Left kidney (tissue), 2 donors: ENCODE results near the gene CSMD2. TPM values are rescaled to one million over a fixed set of nuclear protein-coding genes. Genes with fewer than 3 reads are reported as not detected.

Source experiments
- DNase-seq: peaks from one replicate; pipeline ENCODE4 v3.0.0-alpha.2; 2013
- polyA plus RNA-seq: library from polyadenylated mRNA; unstranded; fragments of 120-200 nt; gene quantifications from one replicate; pipeline ENCODE4 v1.2.1, GENCODE V29; 2013; ENCODE audit not compliant: insufficient read length

The CSMD2 gene
- polyA plus RNA-seq, 1 donor, result 1.2 TPM

DNA sequence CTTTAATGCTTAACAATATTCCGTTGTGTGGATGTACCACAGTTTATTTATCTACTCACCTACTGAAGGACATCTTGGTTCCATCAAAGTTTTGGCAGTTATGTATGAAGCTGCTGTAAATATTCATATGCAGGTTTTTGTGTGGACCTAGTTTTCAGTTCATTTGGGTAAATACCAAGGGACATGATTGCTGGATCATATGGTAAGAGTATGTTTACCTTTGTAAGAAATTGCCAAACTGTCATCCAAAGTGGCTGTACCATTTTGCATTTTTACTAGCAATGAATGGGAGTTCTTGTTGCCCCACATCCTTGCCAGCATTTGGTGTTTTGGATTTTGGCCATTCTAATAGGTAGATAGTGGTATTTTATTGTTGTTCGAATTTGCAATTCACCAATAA is 682.6 kb downstream of the CSMD2 start:
- DNase-seq, result no peak

DNA sequence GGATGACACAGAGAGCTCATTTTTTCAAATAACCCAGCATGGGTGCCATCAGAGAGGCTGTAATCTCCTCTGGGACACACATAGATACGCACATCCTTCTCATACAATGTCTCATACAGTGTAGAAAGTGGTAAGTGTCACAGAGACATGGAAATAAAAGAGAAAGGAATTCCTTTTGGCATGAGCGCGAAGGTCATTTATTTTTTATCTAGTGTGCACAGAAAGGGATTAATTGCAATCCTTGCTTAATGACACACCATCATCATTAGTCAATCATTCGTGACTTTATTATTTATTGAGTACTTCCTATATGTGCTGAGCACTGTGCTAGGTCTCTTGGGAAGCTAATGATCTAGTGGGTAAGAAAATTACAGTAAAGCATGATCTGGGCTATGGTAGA is 687.6 kb downstream of the CSMD2 start:
- DNase-seq, result no peak

DNA sequence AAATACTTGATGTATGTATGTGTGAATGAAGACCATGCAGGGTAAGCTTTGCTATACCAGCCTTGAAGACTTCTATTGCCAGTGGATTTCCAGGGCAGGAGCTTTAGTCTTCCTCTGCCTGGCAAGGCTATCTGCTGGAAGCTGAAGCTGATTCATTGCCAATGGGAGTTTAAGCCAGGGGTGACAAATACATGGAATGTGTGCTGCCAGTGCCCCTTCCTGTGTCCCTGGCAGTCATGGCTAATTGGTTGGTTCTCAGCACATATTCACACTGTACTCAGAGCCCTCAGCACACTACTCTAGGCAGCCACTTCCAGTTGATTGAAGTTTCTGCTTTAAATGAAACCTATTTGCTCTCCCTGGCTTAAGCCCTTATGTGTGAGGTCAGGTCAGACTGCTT is 691.1 kb downstream of the CSMD2 start:
- DNase-seq, result no peak

DNA sequence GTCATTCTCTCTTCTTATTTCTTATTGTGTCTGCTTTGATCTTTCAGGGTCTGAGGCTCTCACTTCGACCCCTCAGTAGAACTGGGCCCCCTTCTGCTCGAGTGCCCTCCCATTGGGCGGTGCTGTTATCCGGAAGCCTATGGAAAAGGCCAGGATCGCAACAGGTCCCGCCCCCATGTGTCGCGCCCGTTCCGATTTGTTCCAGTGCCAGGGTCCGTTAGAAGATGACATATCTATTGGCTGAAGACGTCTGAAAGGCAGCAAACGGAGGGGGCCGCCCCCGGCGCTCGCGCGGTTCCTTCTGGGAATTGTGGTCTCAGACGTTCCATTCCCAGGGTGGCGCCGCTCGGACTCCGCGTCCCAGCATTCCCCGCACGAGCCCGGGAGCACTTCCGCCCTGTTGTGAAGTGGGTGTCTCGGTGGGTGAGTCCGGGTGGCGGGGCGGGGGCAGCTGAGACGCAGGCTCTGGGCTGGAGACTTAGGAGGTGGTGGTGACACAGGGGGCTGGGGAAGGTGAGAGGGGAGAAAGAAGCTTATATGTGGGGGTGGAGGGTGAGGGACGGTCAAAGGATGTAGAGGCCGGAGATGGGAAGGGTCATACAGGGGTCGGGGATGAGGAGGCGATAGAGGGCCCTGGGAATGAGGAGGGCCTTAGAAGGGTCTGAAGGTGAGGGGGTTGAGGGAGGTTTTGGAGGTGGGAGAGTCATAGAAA is 692.6 kb downstream of the CSMD2 start, which contains the start of gene ZSCAN20:
Gene ZSCAN20, plus strand, starts transcription at position 377 of the 712 bp plus-strand sequence. CDS start 6,644 bp downstream, outside the sequence.
- DNase-seq, result peak; percentile 98

DNA sequence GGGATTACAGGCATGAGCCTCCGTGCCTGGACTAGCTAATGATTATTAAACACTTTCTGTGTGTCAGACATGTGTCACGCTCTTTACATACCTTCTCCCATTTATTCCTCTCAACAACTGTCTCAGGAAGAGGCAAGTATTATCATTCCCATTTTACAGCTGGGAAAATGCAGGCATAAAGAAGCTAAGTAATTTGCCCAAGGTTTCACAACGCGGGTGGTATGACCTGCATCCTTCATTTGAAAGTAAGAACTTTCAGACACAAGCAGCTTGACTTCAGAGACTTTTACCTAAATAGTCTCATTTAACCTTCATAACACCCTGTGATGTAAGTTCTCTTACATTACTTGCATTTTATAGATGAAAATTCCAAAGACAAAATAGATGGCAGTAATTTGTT is 693.6 kb downstream of the CSMD2 start:
- no peak for DNase-seq

DNA sequence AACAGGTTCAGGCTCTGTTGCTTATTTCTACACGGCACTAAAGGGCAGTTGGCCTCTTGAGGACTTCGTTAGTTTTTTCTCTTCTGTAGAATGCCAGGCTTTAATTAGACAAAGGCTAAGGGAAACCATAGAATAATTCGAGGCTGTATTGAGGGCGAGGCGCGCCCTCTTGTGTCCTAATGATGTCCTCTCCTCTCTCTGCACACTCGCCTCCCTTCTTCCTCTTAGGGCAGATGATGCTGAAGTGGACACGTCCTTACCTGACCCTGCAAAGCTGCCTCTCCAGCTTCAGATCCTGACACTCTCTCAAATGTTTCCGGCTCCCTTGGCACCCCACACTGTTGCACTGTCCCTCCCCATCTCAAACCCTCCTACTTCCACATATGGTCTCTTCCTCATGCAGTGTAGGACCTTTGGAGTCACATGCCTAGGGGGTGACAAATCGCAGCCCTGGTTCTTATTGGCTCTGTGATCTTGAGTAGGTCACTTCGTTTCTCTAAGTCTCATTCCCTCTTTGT is 694.5 kb downstream of the CSMD2 start:
- DNase-seq, result peak; percentile 85

DNA sequence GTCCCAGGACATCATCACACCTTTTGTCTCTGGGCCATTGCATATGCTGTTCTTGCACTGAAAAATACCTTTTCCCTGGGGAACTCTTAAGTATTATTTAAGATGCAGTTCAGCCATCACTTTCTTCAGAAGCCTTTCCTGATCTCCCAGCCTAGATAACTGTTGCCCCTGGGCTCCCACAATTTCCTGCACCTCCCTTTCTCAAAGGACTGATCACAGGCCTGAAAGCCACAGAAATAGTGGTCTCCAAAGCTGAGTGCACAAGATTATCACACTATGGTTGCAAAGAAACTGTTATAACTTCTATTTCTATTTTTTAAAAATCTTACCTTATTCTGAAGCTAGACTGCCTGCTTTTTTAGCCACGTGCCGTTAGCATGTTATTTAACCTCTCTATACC is 695.3 kb downstream of the CSMD2 start:
- DNase-seq, result no peak

DNA sequence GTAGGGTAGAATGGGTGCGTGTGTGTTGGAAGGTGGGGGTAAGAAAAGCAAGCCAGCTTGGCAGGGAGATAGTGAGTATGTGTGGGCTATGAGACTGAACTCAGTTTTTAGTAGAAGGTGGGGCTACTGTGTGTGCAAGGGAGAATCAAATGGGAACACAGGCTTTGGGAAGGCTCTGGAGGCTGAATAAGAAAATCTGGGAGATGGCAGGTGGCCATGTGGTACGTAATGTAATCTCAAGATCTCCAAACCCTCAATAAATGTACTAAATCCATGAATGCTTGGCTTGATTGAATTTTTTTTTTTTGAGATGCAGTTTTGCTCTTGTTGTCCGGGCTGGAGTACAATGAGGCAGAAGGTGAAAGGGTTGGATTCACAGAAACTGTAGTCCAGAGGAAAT is 696.1 kb downstream of the CSMD2 start:
- no peak for DNase-seq

DNA sequence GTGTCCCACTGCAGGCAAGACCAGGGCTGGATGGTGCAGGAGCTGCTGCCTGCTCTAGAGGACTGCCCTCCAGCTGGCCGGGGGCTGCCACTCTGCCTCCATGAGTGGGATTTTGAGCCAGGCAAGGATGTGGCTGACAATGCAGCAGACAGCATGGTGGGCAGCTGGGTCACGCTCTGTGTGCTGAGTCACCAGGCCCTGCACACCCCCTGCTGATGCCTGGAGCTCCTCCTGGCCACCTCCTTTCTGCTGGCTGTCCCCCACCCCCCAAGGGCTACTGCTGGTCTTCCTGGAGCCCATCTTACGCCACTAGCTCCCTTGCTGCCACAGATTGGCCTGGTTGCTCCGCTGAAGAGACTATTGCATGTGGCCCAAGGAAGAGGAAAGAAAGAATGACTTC is 696.5 kb downstream of the CSMD2 start:
- DNase-seq, result no peak

DNA sequence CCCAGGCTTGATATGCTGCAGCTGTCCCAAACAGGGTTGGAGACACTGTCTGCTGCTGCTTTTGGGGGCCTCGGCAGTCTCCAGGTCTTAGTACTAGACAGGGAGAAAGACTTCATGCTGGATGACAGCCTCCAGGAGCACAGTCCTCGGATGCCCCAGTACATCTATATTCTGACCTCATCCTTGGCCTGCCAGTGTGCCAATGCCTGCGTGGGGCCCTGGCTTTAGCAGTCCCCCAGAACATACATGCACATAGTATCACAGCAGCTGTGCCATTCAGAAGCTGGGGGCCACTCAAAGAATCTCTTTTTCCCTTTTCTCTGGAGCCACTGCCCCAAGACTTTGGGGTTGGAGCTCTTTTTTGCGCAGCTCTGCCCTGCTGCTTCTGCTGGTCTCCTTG is 697.0 kb downstream of the CSMD2 start:
- no peak for DNase-seq

DNA sequence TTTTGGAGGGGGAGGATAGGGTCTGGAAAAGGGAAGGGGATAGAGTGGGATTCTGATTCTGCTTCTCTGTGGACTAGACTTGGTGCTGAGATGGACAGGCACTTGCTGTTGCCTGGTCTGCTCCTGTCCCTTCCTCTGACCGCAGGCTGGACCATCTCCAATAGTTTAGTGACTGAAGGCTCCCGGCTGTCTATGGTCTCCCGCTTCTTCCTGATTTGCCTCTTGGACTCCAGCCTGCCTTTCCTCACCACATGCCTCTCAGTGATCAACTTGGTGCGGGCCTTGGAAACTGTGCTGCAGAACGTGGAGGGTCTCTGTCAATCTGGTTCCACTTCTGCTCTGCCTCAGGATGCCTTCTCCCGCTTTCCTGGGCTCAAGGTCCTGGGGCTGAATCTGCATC is 698.9 kb downstream of the CSMD2 start:
- DNase-seq, result peak; percentile 50

DNA sequence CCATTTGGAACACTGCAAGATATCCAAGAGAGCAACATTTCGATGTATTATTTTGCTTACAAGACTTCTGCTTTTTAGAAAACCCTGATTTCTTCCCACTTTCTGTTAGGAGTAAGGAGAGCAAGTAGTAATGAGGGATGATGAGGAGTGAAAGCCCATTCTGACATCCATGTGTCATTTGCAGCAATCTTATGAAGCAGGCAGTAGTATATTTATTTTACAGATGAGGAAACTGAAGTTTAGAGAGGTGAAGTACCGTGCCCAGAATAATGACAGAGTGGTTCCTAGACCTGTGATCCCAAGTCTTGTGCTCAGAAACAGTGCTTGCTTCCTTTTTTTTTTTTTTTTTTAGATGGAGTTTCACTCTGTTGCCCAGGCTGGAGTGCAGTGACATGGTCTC is 699.7 kb downstream of the CSMD2 start:
- no peak for DNase-seq

DNA sequence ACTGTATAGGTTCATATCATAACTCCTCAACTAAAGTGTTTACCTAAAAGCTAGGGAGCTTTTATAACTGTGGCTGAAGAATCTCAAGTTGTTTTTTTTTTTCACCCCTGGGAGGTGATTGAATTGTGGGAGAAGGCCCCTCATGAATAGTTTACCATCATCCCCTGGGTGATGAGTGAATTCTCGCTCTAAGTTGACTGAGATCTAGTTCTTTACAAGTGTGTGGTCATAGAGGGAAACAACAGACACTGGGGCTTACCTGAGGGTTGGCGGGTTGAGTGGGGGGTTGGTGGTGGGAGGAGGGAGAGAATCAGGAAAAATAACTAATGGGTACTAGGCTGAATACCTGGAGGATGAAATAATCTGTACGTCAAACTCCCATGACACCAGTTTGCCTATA is 700.5 kb downstream of the CSMD2 start:
- no peak for DNase-seq

Other genes with a start within 250 kb of the CSMD2 start
- gene C1orf94, start 11.7 kb upstream of the CSMD2 start, polyA plus RNA-seq, result not detected